T-helper 1 cell treated with Interleukin-12 subunit alpha and Interleukin-12 subunit beta and Interleukin-4 antibody, amounts not matched to agents 30 μg/mL and 1 μg/mL, for 36 hours (primary cell): ENCODE results near the gene RNU6-7.

Experiments
- H3K27ac Mint-ChIP-seq: one replicate; pipeline ENCODE4 v1.8.0; 2021; ENCODE audit warnings: mild to moderate bottlenecking, mixed read lengths
- H3K27me3 Mint-ChIP-seq: one replicate; pipeline ENCODE4 v1.8.0; 2021; ENCODE audit warnings: low read depth, mixed read lengths
- H3K36me3 Mint-ChIP-seq: one replicate; pipeline ENCODE4 v1.8.0; 2021; ENCODE audit warnings: low read depth, mixed read lengths
- H3K4me1 Mint-ChIP-seq: one replicate; pipeline ENCODE4 v1.8.0; 2021; ENCODE audit warnings: low read depth, mixed read lengths
- H3K4me3 Mint-ChIP-seq: one replicate; pipeline ENCODE4 v1.8.0; 2021; ENCODE audit warnings: mild to moderate bottlenecking, moderate library complexity, mixed read lengths
- H3K9me3 Mint-ChIP-seq: one replicate; pipeline ENCODE4 v1.8.0; 2021; ENCODE audit warnings: mixed read lengths

RNU6-7 gene

DNA sequence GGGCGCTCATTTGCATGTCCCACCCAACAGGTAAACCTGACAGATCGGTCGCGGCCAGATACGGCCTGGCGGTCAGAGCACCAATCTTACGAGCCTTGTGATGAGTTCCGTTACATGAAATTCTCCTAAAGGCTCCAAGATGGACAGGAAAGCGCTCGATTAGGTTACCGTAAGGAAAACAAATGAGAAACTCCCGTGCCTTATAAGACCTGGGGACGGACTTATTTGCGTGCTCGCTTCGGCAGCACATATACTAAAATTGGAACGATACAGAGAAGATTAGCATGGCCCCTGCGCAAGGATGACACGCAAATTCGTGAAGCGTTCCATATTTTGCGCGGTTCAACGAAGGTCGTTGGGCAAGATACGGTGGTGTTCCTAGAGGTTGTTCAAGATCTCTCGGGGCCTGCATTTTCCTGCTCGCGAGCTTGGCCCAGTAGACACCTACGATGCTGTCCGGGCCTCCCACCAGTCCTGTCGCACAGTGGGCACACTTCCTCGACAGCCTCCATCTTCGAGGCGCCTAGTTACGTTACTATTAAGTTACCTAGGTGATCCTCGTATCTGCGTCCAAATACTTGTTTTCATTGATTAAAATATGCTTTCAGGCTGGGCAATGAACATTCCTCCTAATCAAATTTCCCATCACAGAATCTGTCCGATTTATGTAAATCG, at the start of gene RNU6-7:
RNU6-7 (plus strand) TSS at position 230 of the 675 bp plus-strand sequence.
- Mint-ChIP-seq H3K27me3 (peaks cover 10% of the 10 kb centered on the region), H3K4me1 (peaks cover 36% of the 10 kb centered on the region), H3K27ac (peak within 1 kb of the TSS; percentile 98), H3K4me3 (peak within 1 kb of the TSS; percentile 88), H3K36me3 (no peaks in the 10 kb centered on the region), H3K9me3 (no peaks in the 10 kb centered on the region)

- no peak overlapping the region for H3K27ac Mint-ChIP-seq
- H3K36me3 Mint-ChIP-seq, result no peaks in the 10 kb centered on the region
- H3K4me1 Mint-ChIP-seq, result no peaks in the 10 kb centered on the region
- no peak overlapping the region for H3K4me3 Mint-ChIP-seq
- no peaks in the 10 kb centered on the region for H3K27me3 Mint-ChIP-seq
- H3K9me3 Mint-ChIP-seq, result no peaks in the 10 kb centered on the region
These were observed 35.8 kb upstream of the RNU6-7 start for GRCh38 chr14:32166029-32166428.

DNA sequence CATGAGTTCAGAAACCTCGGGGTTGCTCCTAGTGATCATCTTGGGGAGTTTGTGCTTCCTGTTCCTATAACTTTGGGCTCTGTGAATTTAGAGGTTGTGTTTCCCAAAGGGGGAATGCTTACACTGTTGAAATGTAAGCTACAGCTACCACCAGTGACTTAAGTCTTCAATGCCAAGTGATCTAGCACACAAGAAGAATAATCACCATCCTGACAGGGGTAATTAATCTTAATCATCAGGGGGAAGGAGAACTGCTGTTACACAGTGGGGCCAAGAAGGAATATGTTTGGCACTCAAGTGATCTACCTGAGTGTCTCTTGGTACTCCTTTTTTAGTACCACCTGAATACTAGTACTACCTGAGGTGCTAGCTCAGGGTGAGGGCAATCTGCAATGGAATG, 34.9 kb upstream of the RNU6-7 start:
- Mint-ChIP-seq H3K9me3 (no peaks in the 10 kb centered on the region), H3K27ac (no peak overlapping the region), H3K4me1 (no peaks in the 10 kb centered on the region), H3K36me3 (no peaks in the 10 kb centered on the region), H3K4me3 (no peak overlapping the region), H3K27me3 (no peaks in the 10 kb centered on the region)

DNA sequence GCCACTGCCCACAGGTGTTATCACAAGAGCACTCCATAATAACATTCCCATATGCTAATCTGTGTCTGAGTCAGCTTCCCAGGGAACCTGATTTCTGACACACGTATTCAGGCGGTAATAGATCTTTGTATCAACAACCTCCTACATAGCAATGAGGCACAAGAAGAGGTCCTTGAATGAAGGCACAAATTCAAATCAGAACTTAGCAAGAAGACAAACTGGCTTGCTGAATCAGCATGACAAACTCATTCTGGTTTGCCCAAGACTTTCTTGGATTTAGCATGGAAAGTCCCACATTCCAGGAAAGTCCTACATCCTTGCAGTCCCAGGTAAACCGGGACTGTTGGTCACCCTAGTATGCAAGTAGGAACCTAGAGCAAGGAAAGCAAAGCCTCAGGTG, 33.9 kb upstream of the RNU6-7 start:
- no peaks in the 10 kb centered on the region for H3K9me3 Mint-ChIP-seq
- no peaks in the 10 kb centered on the region for H3K36me3 Mint-ChIP-seq
- H3K4me1 Mint-ChIP-seq, result no peaks in the 10 kb centered on the region
- no peaks in the 10 kb centered on the region for H3K27me3 Mint-ChIP-seq
- no peak overlapping the region for H3K4me3 Mint-ChIP-seq
- no peak overlapping the region for H3K27ac Mint-ChIP-seq

DNA sequence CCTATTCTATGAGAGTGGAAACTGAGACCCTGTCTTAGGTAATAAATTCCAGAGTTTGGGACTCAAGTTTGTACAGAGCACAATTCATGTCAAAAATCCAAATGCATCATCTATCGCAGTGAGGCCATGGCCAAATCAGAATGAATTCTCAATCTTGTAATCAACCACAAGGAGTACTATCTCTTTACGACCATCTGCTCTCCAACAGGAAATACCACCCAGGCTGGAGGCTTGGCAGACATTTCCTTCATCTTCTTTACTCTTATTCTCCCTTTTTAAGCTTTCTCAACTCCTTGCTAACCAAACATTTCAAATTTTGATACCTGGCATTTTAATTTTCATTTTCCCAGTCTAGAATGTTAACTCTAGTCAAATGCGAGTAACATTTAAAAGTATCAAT, 32.7 kb upstream of the RNU6-7 start:
- Mint-ChIP-seq H3K4me1 (no peaks in the 10 kb centered on the region), H3K9me3 (no peaks in the 10 kb centered on the region), H3K27me3 (no peaks in the 10 kb centered on the region), H3K36me3 (no peaks in the 10 kb centered on the region), H3K4me3 (no peak overlapping the region), H3K27ac (no peak overlapping the region)

DNA sequence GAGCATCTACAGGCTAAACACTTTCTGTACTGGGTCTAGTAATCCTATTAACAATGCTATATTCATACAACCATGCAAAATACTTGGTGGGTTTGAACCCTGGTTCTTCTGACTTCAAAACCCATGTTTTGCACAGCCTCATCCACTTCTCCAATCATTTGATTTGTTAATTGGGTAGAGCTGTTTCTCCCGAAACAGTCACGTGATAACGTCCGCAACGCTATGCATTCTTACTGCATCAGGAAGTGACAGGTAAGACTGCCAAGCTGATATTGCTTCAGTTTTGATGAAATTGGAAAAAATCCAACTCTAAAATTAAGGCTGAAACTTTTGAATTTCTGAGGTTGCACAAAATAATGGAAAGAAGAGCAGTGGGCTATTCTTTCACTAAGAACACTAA, 30.4 kb upstream of the RNU6-7 start:
- Mint-ChIP-seq H3K4me1 (no peaks in the 10 kb centered on the region), H3K4me3 (no peak overlapping the region), H3K9me3 (no peaks in the 10 kb centered on the region)

GRCh38 chr14:32183151-32184058, 18.4 kb upstream of the RNU6-7 start:
- peaks cover 3% of the 10 kb centered on the region for H3K4me1 Mint-ChIP-seq
- no peak overlapping the region for H3K27ac Mint-ChIP-seq
- H3K9me3 Mint-ChIP-seq, result peaks cover 37% of the 10 kb centered on the region
- H3K27me3 Mint-ChIP-seq, result peaks cover 9% of the 10 kb centered on the region
- H3K4me3 Mint-ChIP-seq, result no peak overlapping the region
- H3K36me3 Mint-ChIP-seq, result no peaks in the 10 kb centered on the region

More for the DNA sequence above, 30.4 kb upstream of the RNU6-7 start:
- H3K36me3 Mint-ChIP-seq, result no peaks in the 10 kb centered on the region
- no peak overlapping the region for H3K27ac Mint-ChIP-seq
- no peaks in the 10 kb centered on the region for H3K27me3 Mint-ChIP-seq

DNA sequence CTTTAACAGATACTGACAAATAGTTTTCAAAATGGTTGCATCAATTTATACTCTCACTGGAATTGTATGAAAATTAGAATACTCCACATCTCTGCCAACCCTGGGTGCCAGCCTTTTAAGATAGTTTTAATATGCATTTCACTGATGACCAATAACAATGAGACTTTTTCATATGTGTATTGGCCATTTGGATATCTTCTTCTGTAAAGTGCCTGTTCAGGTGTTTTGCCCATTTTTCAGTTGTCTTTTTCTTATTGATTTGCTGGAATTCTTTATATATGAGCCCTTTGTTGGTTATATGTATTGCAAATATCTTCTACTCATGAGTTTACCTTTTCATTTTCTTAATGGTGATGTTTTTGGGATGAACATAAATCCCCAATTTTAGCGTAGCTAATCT, 16.7 kb upstream of the RNU6-7 start:
- H3K36me3 Mint-ChIP-seq, result no peaks in the 10 kb centered on the region
- H3K4me3 Mint-ChIP-seq, result no peak overlapping the region
- H3K9me3 Mint-ChIP-seq, result peaks cover 33% of the 10 kb centered on the region
- peaks cover 5% of the 10 kb centered on the region for H3K4me1 Mint-ChIP-seq
- peaks cover 6% of the 10 kb centered on the region for H3K27me3 Mint-ChIP-seq
- no peak overlapping the region for H3K27ac Mint-ChIP-seq

DNA sequence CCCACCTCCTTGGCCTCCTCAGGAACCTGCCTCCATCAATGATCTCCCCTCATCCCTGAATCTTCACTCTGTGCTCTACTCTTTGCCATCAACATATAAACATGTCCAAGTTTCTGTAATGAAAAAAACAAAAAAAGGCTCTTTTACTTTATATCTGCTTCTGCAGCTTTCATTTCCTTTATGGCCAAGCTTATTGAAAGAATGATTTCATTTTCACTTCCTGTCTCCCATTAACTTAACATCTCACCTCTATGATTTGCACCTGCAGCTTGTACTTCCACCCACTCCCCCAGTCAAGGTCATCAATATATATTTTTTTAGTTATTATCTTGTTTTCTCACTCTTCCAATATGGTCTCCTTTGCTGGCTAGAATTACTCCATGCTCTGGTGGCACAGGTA, 15.6 kb upstream of the RNU6-7 start:
- H3K36me3 Mint-ChIP-seq, result no peaks in the 10 kb centered on the region
- H3K27me3 Mint-ChIP-seq, result no peaks in the 10 kb centered on the region
- no peak overlapping the region for H3K27ac Mint-ChIP-seq
- no peak overlapping the region for H3K4me3 Mint-ChIP-seq
- peaks cover 24% of the 10 kb centered on the region for H3K9me3 Mint-ChIP-seq
- peaks cover 5% of the 10 kb centered on the region for H3K4me1 Mint-ChIP-seq

DNA sequence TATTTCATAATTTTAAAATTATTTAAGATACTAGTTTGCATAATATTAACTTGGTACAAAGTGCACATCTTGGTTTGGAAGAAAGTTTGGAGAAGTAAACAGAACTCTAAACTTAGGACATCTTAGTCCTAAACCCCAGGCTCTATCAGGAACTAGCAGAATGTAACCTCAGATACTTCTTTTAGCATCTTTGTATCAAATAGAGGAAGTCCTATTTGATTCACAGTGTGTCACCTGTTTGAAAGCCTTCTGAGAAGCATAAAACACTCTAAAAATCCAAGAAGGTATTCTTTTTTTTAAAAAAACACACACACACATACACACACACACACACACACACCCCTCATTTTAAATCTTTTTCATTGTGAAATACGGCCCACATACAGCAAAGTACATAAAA, 12.0 kb upstream of the RNU6-7 start:
- H3K27me3 Mint-ChIP-seq, result no peaks in the 10 kb centered on the region
- H3K4me1 Mint-ChIP-seq, result peaks cover 5% of the 10 kb centered on the region
- no peak overlapping the region for H3K4me3 Mint-ChIP-seq
- peaks cover 17% of the 10 kb centered on the region for H3K9me3 Mint-ChIP-seq
- no peaks in the 10 kb centered on the region for H3K36me3 Mint-ChIP-seq
- H3K27ac Mint-ChIP-seq, result no peak overlapping the region

- no peak overlapping the region for H3K4me3 Mint-ChIP-seq
- no peak overlapping the region for H3K27ac Mint-ChIP-seq
- peaks cover 5% of the 10 kb centered on the region for H3K4me1 Mint-ChIP-seq
- H3K27me3 Mint-ChIP-seq, result no peaks in the 10 kb centered on the region
- no peaks in the 10 kb centered on the region for H3K36me3 Mint-ChIP-seq
- H3K9me3 Mint-ChIP-seq, result peaks cover 9% of the 10 kb centered on the region
These were observed 11.2 kb upstream of the RNU6-7 start for GRCh38 chr14:32190673-32191072.

DNA sequence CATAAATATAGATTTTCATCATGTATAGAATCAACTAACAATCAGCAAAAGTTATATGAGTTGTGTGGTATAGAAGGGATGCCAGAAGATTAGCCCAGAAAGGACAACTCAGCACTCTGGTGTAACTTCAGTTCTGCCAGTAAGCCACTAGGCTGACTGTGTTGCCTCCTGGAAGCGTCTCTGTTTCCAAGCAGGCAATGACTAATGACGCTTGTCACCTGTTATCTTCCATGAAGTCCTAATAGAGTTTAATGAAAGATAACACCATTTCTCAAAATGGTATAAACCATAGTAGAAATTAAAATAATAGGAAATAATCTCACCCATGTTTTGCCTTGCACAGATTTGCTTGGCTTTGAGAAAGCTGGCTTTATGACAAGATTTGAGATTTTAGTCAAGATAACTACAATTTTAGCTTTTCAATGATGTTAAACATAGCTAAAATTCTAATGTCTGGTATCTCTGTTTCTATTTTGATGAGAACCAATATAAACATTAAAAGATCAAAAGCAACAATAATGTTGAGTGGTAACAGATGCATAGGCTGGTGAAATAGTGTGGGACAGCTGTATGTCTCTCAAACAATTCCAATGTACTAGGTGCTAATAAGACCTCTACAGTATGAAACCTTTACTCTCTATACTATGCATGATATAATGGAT, 9.0 kb upstream of the RNU6-7 start:
- Mint-ChIP-seq H3K27ac (no peak overlapping the region), H3K4me3 (no peak overlapping the region), H3K36me3 (no peaks in the 10 kb centered on the region), H3K4me1 (peaks cover 2% of the 10 kb centered on the region), H3K27me3 (no peaks in the 10 kb centered on the region), H3K9me3 (no peaks in the 10 kb centered on the region)

DNA sequence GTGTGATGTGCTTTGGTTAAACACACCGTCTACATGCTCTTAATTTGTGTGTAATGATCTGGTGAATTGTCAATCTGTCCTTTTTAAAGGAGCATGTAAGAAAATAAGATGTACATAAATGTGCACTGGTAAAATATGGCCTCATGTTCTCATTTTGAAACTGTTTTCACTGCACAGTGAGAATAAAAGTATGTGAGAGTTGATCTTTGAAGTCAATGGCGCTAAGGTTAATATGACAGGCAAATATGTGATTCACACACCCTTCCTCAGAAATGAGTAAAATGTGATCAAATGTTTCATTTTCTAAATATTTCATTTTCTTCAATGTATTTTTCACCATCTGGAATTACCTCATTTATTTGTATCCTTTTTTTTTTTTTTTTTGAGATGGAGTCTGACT, 8.3 kb upstream of the RNU6-7 start:
- Mint-ChIP-seq H3K27ac (no peak overlapping the region), H3K27me3 (no peaks in the 10 kb centered on the region), H3K36me3 (no peaks in the 10 kb centered on the region), H3K9me3 (no peaks in the 10 kb centered on the region), H3K4me1 (peaks cover 2% of the 10 kb centered on the region), H3K4me3 (no peak overlapping the region)

DNA sequence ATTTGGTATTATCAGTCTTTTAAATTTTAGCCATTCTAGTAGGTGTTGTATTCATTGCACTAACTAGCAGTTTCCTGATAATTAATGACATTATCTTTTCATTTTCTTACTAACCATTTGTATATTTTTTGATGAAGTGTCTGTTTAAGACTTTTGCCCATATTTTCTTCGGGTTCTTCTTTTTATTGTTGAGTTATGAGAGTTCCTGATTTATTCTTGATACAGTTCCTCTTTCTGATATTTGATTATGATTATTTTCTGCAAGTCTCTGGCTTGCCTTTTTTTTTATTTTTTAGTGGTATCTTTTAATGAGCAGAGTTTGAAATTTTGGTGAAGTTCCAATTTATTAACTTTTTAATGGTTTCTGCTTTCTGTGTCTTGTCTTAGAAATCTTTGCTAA, 6.2 kb upstream of the RNU6-7 start:
- Mint-ChIP-seq H3K4me1 (peaks cover 2% of the 10 kb centered on the region), H3K27me3 (no peaks in the 10 kb centered on the region), H3K36me3 (no peaks in the 10 kb centered on the region), H3K4me3 (no peak overlapping the region), H3K9me3 (no peaks in the 10 kb centered on the region), H3K27ac (no peak overlapping the region)

DNA sequence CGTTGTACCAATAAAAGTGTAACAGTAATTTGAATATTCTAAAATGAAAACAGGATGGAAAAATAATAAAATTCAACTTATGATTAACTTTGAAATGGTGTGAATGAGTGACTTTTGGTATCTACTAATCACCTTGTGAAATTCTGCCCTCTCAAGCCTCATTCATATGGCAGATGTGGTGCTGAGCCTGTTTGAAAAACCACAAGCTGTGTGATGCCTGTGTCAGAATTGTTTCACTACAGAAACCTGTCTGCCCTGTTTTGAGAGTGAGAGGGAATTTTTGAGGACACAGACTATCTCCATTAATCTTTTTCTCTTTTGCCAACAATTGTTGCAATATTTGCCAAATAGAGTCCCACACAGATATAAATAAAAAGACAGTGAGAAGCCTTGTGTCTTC, 3.9 kb upstream of the RNU6-7 start:
- Mint-ChIP-seq H3K4me3 (no peak overlapping the region), H3K36me3 (no peaks in the 10 kb centered on the region), H3K27me3 (no peaks in the 10 kb centered on the region), H3K4me1 (peaks cover 18% of the 10 kb centered on the region), H3K27ac (no peak overlapping the region), H3K9me3 (no peaks in the 10 kb centered on the region)
